HEK293 (cell line): ENCODE measurements around the gene GREM1.

Experiments
- CTCF ChIA-PET: fragments of 350-600 bp; formaldehyde crosslinking; extraction: SDS; loops from one replicate; lab custom pipeline; 2021; ENCODE audit warnings: antibody characterized with exemption; lab: Yijun Ruan, JAX
- POLR2A ChIA-PET: fragments of 300-600 bp; formaldehyde crosslinking; extraction: SDS; loops from one replicate; lab custom pipeline; 2020; ENCODE audit warnings: antibody characterized with exemption, inconsistent platforms; lab: Yijun Ruan, JAX
- H3K27ac ChIP-seq: fragments of 200-500 bp; sonication (Bioruptor generic); 2 replicates; pipeline ENCODE4 v1.5.1; 2014; ENCODE audit warnings: low read depth, low read length, control low read depth, inconsistent platforms; ENCODE audit errors: extremely low read depth
- H3K36me3 ChIP-seq, 2 experiments: fragments of 200-500 bp in 1 of 2; sonication (Bioruptor generic) in 1 of 2; 1 replicate in 1 of 2; 2 replicates in 1 of 2; pipeline ENCODE4 v1.5.1; 2014 to 2017; ENCODE audit warnings: inconsistent platforms in 2 of 2, low read length in 2 of 2; ENCODE audit not compliant: control insufficient read depth in 2 of 2, insufficient read depth in 1 of 2
- H3K4me1 ChIP-seq: fragments of 200-500 bp; sonication (Bioruptor generic); 2 replicates; pipeline ENCODE4 v1.5.1; 2014; ENCODE audit warnings: mild to moderate bottlenecking, low read length, inconsistent platforms; ENCODE audit not compliant: control insufficient read depth, insufficient read depth
- H3K4me3 ChIP-seq: 2 replicates; pipeline ENCODE4 v1.5.1; 2011; ENCODE audit warnings: low read depth, mild to moderate bottlenecking, control low read depth, low read length, moderate library complexity
- H3K9me3 ChIP-seq: fragments of 200-500 bp; sonication (Bioruptor generic); 2 replicates; pipeline ENCODE4 v1.5.1; 2014; ENCODE audit warnings: low read depth, low read length, inconsistent platforms; ENCODE audit not compliant: control insufficient read depth, insufficient read depth
- GFI1B ChIP-seq: fragments of 450-650 bp; formaldehyde crosslinking; IDR thresholded peaks from 2 replicates; pipeline ENCODE4 v1.5.1; 2016; ENCODE audit warnings: missing biosample characterization, missing genetic modification characterization
- ZBTB17 ChIP-seq: fragments of 450-650 bp; formaldehyde crosslinking; IDR thresholded peaks from 2 replicates; pipeline ENCODE4 v1.5.1; 2016; ENCODE audit warnings: missing biosample characterization, missing genetic modification characterization
- ZEB2 ChIP-seq: fragments of 450-650 bp; formaldehyde crosslinking; IDR thresholded peaks from 2 replicates; pipeline ENCODE4 v1.5.1; 2016; ENCODE audit warnings: missing biosample characterization, missing genetic modification characterization
- ZFP41 ChIP-seq: fragments of 450-650 bp; formaldehyde crosslinking; IDR thresholded peaks from 2 replicates; pipeline ENCODE4 v1.5.1; 2016; ENCODE audit warnings: missing biosample characterization, missing genetic modification characterization, borderline replicate concordance
- ZFP69B ChIP-seq: fragments of 450-650 bp; formaldehyde crosslinking; IDR thresholded peaks from 2 replicates; pipeline ENCODE4 v1.5.1; 2016; ENCODE audit warnings: missing biosample characterization, missing genetic modification characterization
- ZNF133 ChIP-seq: fragments of 450-650 bp; formaldehyde crosslinking; IDR thresholded peaks from 2 replicates; pipeline ENCODE4 v1.5.1; 2016; ENCODE audit warnings: missing biosample characterization, missing genetic modification characterization
- ZNF138 ChIP-seq: fragments of 450-650 bp; formaldehyde crosslinking; IDR thresholded peaks from 2 replicates; pipeline ENCODE4 v1.5.1; 2016; ENCODE audit warnings: missing biosample characterization, missing genetic modification characterization, borderline replicate concordance
- ZNF23 ChIP-seq: fragments of 450-650 bp; formaldehyde crosslinking; IDR thresholded peaks from 2 replicates; pipeline ENCODE4 v1.5.1; 2016; ENCODE audit warnings: missing biosample characterization, missing genetic modification characterization, borderline replicate concordance
- ZNF510 ChIP-seq: fragments of 450-650 bp; formaldehyde crosslinking; IDR thresholded peaks from 2 replicates; pipeline ENCODE4 v1.5.1; 2018; ENCODE audit warnings: mild to moderate bottlenecking, missing genetic modification characterization, missing biosample characterization; ENCODE audit not compliant: insufficient replicate concordance
- ZNF521 ChIP-seq: fragments of 450-650 bp; formaldehyde crosslinking; IDR thresholded peaks from 2 replicates; pipeline ENCODE4 v1.5.1; 2017; ENCODE audit warnings: missing biosample characterization, mild to moderate bottlenecking, missing genetic modification characterization
- ZNF707 ChIP-seq: fragments of 450-650 bp; formaldehyde crosslinking; IDR thresholded peaks from 2 replicates; pipeline ENCODE4 v1.5.1; 2016; ENCODE audit warnings: missing biosample characterization, missing genetic modification characterization
- ZNF76 ChIP-seq: fragments of 450-650 bp; formaldehyde crosslinking; IDR thresholded peaks from 2 replicates; pipeline ENCODE4; 2016; ENCODE audit warnings: low read depth, missing biosample characterization, missing genetic modification characterization, borderline replicate concordance
- ZNF791 ChIP-seq: fragments of 450-650 bp; formaldehyde crosslinking; IDR thresholded peaks from 2 replicates; pipeline ENCODE4 v1.5.1; 2016; ENCODE audit warnings: missing biosample characterization, missing genetic modification characterization
- ZNF792 ChIP-seq: fragments of 450-650 bp; formaldehyde crosslinking; IDR thresholded peaks from 2 replicates; pipeline ENCODE4 v1.5.1; 2016; ENCODE audit warnings: missing biosample characterization, missing genetic modification characterization
- TF ChIP-seq, protein P1 (sequence below): fragments of 450-650 bp; IDR thresholded peaks from 2 replicates; pipeline ENCODE4 v1.5.1; 2018; ENCODE audit warnings: missing biosample characterization, mild to moderate bottlenecking, missing genetic modification characterization
- TF ChIP-seq, protein P2 (sequence below): fragments of 450-650 bp; formaldehyde crosslinking; IDR thresholded peaks from 2 replicates; pipeline ENCODE4 v1.5.1; 2016; ENCODE audit warnings: missing biosample characterization, missing genetic modification characterization
- TF ChIP-seq, protein P3 (sequence below): fragments of 450-650 bp; IDR thresholded peaks from 2 replicates; pipeline ENCODE4 v1.5.1; 2018; ENCODE audit warnings: missing biosample characterization, missing genetic modification characterization
- TF ChIP-seq, protein P4 (sequence below): fragments of 450-650 bp; formaldehyde crosslinking; IDR thresholded peaks from 2 replicates; pipeline ENCODE4 v1.5.1; 2017; ENCODE audit warnings: missing biosample characterization, missing genetic modification characterization
- TF ChIP-seq, protein P5 (sequence below): fragments of 450-650 bp; formaldehyde crosslinking; IDR thresholded peaks from 2 replicates; pipeline ENCODE4 v1.5.1; 2016; ENCODE audit warnings: missing biosample characterization, missing genetic modification characterization, low read depth

GREM1 gene

DNA sequence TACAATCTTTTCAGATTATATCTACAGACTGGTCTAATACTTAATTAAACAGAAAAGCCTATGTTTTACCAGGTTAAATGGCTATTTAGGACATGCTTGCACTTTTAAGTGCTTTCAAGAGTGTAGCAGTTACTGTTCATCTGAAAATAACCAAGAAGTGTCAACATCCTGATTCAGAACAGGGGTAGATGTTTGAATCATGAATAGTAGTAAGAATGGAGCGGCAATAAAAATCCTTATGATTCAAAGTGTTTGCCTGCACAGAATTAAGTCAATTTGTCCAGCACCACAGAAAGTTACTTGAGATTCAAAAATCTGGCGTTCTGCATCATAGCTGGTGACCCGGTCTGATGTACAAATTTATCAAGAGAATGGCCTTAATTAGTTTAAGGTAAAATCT is 48.3 kb downstream of the GREM1 start:
- ChIA-PET CTCF (interaction anchor here (0.6 kb wide), 1 partner anchor 790 kb away, joined by 3 read pairs; no protein-coding TSS in a partner anchor), POLR2A (no interaction called here)
- Histone ChIP-seq H3K4me1 (no peaks in the 10 kb centered on the region), H3K36me3 (no peaks in the 10 kb centered on the region), H3K9me3 (no peaks in the 10 kb centered on the region), H3K27ac (no peak overlapping the region), H3K4me3 (no peak overlapping the region)
- TF ChIP-seq ZNF510 (tag by site-specific recombination) (no peak), ZNF707 (tag by site-specific recombination) (no peak), ZNF133 (tag by site-specific recombination) (no peak), ZNF23 (no peak), ZBTB17 (tag by site-specific recombination) (no peak), ZFP69B (tag by site-specific recombination) (no peak), ZNF792 (tag by site-specific recombination) (no peak), ZFP41 (tag by site-specific recombination) (no peak), ZEB2 (tag by site-specific recombination) (no peak)
- TF ChIP-seq, protein P1, sequence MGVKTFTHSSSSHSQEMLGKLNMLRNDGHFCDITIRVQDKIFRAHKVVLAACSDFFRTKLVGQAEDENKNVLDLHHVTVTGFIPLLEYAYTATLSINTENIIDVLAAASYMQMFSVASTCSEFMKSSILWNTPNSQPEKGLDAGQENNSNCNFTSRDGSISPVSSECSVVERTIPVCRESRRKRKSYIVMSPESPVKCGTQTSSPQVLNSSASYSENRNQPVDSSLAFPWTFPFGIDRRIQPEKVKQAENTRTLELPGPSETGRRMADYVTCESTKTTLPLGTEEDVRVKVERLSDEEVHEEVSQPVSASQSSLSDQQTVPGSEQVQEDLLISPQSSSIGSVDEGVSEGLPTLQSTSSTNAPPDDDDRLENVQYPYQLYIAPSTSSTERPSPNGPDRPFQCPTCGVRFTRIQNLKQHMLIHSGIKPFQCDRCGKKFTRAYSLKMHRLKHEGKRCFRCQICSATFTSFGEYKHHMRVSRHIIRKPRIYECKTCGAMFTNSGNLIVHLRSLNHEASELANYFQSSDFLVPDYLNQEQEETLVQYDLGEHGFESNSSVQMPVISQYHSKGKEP (tag by site-specific recombination), result no peak
- TF ChIP-seq, protein P2, sequence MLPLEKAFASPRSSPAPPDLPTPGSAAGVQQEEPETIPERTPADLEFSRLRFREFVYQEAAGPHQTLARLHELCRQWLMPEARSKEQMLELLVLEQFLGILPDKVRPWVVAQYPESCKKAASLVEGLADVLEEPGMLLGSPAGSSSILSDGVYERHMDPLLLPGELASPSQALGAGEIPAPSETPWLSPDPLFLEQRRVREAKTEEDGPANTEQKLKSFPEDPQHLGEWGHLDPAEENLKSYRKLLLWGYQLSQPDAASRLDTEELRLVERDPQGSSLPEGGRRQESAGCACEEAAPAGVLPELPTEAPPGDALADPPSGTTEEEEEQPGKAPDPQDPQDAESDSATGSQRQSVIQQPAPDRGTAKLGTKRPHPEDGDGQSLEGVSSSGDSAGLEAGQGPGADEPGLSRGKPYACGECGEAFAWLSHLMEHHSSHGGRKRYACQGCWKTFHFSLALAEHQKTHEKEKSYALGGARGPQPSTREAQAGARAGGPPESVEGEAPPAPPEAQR (tag by site-specific recombination), result no peak

DNA sequence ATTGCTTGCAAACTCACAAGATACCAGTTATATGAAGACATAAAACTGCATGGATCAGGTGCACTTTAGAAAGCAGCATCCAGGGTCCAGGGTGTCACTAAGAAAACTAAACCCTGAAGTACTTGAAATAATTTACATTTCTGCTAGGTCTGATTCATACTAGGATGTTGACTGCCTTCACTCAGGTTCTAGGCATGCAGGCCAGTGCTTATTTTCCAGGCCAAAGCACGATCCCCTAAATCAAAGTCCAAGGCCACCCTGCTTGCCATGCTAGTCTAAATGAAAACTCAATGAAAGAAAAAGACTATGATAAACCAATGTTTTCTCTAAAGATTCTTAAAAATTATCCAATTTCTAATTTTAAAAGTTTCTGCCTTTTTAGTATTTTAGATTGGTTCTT is 49.4 kb downstream of the GREM1 start:
- no peaks in the 10 kb centered on the region for H3K9me3 ChIP-seq
- POLR2A ChIA-PET, result no interaction called here
- H3K4me1 ChIP-seq, result no peaks in the 10 kb centered on the region
- TF ChIP-seq, protein P3, sequence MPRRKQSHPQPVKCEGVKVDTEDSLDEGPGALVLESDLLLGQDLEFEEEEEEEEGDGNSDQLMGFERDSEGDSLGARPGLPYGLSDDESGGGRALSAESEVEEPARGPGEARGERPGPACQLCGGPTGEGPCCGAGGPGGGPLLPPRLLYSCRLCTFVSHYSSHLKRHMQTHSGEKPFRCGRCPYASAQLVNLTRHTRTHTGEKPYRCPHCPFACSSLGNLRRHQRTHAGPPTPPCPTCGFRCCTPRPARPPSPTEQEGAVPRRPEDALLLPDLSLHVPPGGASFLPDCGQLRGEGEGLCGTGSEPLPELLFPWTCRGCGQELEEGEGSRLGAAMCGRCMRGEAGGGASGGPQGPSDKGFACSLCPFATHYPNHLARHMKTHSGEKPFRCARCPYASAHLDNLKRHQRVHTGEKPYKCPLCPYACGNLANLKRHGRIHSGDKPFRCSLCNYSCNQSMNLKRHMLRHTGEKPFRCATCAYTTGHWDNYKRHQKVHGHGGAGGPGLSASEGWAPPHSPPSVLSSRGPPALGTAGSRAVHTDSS (tag by site-specific recombination), result no peak
- no peak overlapping the region for H3K4me3 ChIP-seq
- H3K27ac ChIP-seq, result no peak overlapping the region
- CTCF ChIA-PET, result no interaction called here
- H3K36me3 ChIP-seq, result no peaks in the 10 kb centered on the region

DNA sequence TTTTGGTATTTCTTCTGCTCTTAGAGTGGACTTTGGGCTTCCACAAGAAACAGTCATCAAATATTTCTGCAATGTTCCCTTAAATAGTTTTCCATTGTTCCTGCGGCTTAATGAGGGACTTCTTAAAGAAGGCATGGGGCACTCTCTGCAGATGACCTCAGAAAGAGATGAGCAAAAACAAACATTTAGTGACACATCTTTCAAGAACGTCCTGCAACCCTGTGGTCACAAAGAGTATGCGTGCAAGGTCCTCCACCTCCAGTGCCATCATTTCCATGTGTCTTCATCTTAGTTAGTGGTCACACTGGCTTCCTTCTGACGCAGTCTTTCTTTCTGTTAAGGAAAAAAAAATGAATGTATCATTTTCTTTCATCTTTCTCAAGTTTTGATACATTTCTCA is 56.2 kb downstream of the GREM1 start:
- Histone ChIP-seq H3K9me3 (no peaks in the 10 kb centered on the region), H3K4me3 (no peak overlapping the region), H3K27ac (no peak overlapping the region), H3K4me1 (no peaks in the 10 kb centered on the region), H3K36me3 (no peaks in the 10 kb centered on the region)
- ChIA-PET CTCF (no interaction called here), POLR2A (no interaction called here)
- TF ChIP-seq ZNF792 (tag by site-specific recombination), result no peak
- TF ChIP-seq, protein P4, sequence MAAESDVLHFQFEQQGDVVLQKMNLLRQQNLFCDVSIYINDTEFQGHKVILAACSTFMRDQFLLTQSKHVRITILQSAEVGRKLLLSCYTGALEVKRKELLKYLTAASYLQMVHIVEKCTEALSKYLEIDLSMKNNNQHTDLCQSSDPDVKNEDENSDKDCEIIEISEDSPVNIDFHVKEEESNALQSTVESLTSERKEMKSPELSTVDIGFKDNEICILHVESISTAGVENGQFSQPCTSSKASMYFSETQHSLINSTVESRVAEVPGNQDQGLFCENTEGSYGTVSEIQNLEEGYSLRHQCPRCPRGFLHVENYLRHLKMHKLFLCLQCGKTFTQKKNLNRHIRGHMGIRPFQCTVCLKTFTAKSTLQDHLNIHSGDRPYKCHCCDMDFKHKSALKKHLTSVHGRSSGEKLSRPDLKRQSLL (tag by site-specific recombination), result no peak
- no peak for TF ChIP-seq ZNF76 (tag by site-specific recombination)
- TF ChIP-seq, protein P5, sequence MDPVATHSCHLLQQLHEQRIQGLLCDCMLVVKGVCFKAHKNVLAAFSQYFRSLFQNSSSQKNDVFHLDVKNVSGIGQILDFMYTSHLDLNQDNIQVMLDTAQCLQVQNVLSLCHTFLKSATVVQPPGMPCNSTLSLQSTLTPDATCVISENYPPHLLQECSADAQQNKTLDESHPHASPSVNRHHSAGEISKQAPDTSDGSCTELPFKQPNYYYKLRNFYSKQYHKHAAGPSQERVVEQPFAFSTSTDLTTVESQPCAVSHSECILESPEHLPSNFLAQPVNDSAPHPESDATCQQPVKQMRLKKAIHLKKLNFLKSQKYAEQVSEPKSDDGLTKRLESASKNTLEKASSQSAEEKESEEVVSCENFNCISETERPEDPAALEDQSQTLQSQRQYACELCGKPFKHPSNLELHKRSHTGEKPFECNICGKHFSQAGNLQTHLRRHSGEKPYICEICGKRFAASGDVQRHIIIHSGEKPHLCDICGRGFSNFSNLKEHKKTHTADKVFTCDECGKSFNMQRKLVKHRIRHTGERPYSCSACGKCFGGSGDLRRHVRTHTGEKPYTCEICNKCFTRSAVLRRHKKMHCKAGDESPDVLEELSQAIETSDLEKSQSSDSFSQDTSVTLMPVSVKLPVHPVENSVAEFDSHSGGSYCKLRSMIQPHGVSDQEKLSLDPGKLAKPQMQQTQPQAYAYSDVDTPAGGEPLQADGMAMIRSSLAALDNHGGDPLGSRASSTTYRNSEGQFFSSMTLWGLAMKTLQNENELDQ (tag by site-specific recombination), result no peak
- no peak for TF ChIP-seq ZNF521 (tag by site-specific recombination)
- TF ChIP-seq GFI1B (tag by site-specific recombination), result no peak
- no peak for TF ChIP-seq ZNF138 (tag by site-specific recombination)
- no peak for TF ChIP-seq ZNF791 (tag by site-specific recombination)
